HG02623 (cell line): ENCODE measurements around the gene HSP90AA1.

Source experiments
- ATAC-seq: cut with Tn5 transposase; IDR thresholded peaks from one replicate; pipeline ENCODE4 v1.9.1; 2021; ENCODE audit warnings: moderate library complexity; ENCODE audit not compliant: unreplicated experiment

The HSP90AA1 gene

DNA sequence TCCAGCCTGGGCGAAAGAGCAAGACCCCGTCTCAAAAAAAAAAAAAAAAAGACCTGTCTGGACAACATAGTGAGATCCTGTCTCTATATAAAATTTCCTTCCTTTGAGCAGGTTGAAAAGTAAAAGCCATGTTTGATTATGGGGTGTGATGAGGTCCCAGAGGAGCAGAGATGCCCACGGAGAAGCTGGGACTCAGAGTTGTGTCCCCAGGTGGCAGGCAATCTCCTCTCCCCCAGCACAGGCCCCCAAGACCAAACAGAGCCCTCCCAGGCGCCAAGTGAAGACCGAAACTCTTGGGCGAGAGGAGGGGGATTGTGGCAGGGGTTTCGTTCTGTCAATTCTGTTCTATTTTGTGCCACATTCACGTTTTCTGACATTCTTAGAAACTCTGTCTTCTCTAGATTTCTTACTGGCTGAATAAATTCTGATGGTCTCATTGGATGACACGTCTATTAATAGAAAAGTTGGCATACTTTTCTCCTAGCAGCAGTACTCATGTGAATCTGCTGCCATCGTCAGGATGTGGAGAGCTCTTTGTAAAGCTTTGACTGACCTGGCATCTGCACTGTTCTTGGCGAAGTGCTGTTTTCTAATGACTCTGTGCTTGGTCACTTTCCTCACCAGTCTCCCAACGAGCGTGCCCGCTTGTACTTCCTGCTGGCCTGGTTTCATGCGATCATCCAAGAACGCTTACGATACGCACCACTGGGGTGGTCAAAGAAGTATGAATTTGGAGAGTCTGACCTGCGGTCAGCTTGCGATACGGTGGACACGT, 43.4 kb downstream of the HSP90AA1 start:
- no peak for ATAC-seq

DNA sequence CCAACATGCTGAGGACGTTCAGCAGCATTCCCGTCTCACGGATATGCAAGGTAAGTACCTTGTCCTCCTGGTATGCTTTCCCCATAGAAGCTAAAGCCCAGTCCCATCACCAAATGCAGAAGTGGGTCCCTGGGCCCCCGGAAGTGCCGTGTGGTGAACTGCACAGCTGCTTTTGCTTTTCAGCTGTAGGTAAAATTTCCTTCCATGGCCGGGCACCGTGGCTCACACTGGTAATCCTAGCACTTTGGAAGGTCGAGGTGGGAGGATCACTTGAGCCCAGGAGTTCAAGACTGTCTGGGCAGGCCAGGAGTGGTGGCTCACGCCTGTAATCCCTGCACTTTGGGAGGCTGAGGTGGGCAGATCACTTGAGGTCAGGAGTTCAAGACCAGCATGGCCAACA, 44.1 kb downstream of the HSP90AA1 start:
- no peak for ATAC-seq

DNA sequence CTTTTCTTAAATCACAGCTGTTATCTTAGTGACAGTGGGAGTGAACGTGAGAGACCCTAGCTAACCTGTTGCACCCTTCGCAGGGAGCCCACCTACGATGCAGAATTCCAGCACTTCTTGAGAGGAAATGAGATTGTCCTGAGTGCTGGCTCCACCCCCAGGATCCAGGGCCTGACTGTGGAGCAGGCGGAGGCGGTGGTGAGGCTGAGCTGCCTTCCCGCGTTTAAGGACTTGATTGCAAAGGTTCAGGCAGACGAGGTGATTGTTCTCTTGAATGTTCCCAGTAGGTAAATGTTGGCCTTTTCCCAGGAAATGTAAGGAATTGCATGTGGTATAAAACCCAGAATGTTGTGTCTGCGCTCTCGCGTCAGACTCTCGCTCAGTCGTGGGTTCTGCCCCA, 46.7 kb downstream of the HSP90AA1 start:
- ATAC-seq, result no peak

DNA sequence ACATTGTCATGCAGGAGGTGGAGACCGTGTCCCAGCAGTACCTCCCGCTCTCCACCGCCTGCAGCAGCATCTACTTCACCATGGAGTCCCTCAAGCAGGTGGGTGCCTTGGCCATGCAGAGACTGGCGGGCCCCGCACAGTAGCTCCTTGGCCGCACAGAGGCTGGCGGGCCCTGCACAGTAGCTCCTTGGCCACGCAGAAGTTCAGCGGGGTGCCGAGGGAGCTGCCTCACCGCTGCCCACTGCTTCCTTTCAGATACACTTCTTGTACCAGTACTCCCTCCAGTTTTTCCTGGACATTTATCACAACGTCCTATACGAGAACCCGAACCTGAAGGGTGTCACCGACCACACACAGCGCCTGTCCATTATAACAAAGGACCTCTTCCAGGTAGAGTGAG, 47.7 kb downstream of the HSP90AA1 start:
- ATAC-seq, result no peak

DNA sequence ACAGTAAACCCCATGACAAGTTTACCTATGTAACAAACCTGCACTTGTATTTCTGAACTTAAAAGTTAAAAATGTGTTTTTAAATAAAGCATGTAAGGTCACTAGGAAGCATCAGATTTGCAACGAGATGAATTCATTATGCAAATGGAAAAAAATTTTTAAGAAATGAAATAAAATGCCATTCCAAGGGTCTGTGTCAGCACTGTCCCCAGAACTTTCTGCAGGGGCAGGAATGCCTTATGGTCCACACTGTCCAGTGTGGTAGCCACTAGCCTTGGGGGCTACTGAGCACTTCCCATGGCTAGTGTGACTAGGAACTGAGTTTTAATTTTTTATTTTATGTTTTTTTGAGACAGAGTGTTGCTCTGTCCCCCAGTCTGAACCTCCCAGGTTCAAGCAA, 49.2 kb downstream of the HSP90AA1 start:
- ATAC-seq, result no peak

DNA sequence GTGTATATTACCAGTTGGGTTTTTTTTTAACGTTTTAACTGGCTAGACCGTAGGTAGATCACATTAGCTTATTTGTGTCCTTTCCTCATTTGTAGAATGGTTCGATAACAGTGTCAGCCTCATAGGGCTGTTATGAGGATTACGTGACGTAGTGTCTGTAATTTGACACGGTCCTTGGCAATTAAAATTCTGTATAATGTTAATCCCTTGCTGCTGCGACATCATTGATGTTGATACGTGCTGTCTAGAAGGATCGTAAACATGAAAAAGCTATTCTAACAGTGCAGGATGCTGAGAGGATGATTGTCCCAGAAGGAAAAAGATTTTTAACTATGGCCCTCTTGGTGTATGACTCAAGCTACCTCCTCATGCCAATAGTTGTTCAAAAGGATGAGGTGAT, 50.9 kb downstream of the HSP90AA1 start:
- ATAC-seq, result no peak

DNA sequence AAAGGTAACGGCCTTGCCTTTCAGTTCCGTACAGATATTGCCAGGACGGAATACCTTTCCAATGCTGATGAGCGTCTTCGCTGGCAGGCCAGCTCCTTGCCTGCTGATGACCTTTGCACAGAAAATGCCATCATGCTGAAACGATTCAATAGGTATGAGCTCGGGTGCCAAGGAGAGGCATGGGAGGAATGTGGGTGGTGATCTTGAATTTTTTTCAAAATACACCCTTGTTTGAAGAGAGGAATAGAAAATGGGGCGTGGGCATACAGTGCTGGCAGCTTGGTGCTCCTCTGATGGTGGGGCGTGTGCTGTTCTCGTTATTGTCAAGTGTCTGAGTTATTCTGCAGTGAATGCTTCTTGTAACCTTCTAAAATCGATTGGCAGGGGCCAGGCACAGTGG, 52.5 kb downstream of the HSP90AA1 start:
- ATAC-seq, result no peak

DNA sequence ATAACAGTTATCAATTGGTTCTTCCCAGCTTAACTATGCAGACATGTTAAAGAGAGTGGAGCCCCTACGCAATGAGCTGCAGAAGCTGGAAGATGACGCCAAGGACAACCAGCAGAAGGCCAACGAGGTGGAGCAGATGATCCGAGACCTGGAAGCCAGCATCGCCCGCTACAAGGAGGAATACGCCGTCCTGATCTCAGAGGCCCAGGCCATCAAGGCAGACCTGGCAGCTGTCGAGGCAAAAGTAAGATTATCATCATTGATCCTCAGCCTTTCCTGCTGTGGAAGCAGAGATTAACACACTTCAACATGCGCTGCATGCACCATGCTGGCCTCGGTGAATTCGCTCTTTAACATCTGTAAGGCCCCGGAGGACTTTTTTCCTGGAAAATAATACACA, 53.6 kb downstream of the HSP90AA1 start:
- no peak for ATAC-seq
